ENCODE measurements around the gene USP43.

Gene USP43

DNA sequence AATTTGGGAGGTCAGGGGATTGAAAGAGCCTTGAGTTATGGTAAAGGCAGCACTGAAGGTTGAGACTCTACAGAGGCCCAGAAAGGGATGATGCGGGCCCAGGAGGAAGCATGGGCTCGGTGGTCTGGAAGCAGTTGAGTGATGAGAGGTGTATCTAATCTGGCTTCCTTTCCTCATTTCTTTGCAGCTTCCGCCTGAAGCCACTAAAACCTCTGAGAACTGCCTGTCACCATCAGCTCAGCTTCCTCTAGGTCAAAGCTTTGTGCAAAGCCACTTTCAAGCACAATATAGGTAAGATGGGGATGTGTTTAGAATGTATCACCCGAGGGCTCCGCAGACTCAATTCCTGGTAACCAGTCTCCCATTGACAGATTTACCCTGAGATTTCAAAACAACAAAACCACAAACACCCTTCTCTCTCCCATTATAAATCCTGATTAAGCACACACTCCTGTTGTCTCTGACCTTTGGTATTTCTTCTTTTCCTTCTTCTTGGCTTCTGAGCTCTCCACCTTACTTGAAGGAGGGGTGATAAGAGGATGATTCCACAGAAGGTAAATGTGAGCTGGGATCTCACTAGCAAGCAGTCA lies 21.2 kb downstream of the USP43 start:
- DNase-seq = no peak

DNA sequence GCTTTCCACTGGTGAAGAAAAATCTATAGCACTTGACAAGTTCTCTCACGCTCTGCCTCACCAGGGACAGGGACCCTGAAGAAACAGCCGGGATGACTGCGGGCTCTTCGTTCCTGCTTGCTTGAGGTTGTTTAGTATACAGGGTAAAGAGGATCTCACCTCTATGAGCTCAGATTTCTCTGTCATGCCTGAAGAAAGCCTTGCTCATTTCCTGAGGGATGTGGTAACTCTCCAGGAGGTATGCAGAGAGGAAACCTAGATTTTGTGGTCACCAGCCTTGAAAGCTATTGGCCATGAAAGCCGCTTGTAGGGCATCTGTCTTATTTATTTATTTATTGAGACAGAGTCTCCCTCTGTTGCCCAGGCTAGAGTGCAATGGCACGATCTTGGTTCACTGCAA lies 23.2 kb downstream of the USP43 start:
- DNase-seq = no peak

DNA sequence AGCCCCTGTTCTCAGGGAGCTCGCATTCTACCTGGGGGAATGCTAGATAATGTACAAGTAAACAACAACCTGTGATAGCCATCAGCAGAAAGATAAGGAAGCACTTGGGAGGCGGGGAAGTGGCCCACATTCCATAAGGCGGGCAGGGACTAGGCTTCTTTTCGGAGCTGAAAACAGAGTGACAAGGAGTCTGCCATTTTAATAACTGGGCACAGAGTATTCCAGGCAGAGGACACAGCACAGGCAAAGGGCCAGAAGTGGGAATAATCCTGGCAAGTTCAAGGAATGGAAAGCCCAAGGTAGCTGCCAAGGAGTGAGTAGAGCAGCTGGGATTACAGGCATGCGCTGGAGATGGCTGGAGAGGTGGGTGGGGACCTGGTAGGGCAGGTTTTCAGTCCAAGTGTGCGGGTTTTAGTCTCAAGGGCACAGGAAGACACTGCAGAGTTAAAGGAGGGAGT lies 24.3 kb downstream of the USP43 start:
- DNase-seq = no peak

DNA sequence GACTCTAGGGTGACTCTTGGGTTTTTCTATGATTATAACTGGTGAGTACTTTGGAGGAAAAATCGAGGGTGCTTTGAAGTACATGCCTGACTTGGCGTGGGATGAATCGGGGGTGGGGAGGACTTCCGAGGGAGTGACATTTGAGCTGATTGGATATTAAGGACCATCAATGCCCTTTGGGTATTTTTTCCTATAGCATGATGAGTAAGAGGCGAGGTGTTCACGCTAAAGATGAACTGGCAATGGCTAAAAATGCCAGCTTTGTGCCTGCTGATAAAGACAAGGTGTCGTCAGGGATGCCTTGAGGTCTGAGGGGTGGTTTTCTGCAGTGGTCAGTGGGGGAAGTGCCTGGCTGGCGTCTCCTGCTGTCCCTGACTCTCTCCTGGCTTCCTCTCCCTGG lies 25.3 kb downstream of the USP43 start:
- no peak for DNase-seq

DNA sequence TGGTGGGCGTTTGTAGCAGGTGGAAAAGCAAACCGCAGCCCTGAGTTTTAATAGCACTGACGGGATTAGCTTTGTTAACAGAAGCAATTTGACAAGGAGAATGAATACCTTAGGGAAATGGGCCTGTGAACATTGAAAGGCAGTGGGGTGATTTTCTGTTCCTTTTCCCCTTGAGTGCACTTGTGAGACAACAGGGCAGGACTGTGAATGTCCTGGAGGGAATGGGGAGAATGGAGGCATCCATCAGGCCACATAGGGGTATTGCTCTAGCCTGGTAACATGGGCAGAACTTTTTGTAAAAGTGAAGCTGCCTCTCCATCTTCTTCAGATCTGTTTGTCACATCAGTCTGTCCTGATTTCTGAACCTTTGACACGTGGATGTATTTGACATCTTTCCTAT lies 26.2 kb downstream of the USP43 start:
- no peak for DNase-seq

DNA sequence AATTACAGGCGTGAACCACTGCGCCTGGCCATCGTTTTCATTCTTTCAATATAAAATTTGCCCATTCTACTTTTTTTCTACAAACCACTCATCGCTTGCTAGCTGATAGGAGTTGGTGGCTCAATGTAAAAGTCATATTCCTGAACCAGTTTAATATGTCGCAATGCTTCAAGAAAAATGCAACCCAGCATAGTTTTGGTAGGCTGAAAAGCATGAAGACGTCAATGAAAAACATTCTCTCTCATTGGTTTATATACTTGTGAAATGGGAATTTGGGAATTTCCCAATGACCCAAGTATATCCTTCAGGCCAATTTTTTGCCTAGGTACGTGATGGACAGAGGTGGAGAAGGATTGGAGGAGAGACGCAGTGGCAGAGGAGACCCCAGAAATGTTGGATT lies 26.9 kb downstream of the USP43 start:
- no peak for DNase-seq

DNA sequence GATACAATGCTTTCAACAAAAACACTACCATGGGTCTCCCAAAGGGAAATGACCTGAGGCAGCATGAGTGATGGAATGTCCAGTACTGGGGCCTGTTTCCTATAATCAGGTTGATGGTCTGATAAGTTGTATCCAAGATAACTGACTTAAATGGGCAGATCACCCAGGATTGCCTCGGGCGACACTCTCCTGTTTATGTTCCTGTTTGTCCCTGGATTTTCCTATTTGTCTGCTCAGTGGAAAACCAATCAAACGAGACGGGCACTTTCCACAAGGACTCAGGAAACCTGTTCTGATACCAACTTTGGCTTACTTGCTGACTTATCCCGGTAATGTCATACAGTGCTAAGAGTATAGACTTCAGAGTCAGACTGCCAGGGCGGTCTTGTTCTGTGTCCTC lies 27.4 kb downstream of the USP43 start:
- no peak for DNase-seq

DNA sequence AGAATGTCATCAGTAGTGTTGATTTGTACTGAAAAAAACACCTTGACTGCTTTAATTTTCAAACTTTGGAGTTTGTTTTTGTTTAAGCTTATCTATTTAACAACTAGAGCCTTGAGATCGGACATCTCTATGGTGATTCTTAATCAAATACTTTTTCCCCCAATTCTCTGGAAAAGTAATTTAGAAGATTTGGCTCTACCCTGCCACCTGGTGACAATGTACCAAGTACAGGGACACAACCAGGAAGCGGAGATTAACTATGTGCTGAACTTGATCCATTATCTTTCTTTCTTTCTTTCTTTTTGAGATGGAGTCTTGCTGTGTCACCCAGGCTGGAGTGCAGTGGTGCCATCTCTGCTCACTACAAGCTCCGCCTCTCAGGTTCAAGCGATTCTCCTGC lies 30.8 kb downstream of the USP43 start:
- DNase-seq = no peak

DNA sequence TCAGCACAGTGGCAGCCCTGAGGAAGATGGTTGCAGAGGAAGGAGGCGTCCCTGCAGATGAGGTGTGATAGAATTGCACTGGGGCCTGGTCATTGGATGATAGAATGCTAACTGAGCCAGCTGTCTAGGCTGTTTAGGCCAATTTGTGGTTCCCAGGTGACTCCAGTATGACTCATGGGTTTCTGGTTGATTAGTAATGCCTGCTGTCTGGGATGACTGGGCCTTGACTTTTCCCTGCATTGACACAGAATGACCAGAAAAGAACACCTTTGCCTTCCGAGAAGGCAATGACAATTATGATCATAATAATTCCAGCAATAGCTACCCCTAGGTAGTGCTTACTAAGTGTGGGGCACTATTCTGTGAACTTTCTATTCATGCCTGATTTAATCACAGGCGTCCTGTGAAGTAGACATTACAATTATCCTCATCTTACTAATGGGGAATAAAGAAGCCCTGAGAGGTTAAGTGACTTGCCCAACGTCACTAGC lies 31.5 kb downstream of the USP43 start:
- no peak for DNase-seq

DNA sequence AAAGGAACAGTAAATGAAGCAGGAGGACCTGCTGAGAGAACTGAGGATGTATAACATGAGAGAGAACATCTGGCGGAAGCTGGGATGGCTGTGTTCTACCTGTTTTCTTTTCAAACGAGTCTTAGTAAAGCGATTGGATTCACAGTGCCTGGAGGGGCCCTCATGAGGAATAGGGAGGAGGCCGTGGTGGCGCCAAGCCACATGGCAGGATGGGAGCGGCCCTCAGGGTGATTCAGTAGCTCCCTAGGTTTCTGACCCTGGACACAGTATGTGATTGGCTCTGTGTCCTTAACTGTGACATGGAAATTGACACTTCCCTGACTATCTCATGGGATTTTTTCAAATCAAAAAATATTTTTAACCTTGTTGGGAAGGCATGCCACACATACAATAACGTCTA lies 32.1 kb downstream of the USP43 start:
- no peak for DNase-seq

DNA sequence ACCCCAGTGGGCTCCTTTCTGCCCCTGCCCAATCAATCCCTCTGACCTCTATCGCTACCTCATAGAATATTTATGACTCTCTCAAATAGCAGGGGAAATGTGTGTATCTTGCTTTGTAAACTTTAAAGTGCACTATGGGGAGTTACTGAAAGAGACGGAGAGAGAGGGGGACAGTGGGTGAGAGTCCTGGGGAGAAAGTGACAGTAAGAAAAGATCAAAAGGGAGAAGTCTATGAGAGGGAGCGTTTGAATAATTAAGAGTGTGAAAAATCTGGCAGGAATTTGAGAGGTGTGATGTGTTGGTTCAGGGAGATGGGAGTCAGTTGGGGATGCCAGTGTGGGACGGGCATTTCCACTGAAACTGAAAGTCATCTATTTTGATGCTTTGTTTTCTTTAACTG lies 32.6 kb downstream of the USP43 start:
- DNase-seq = no peak

DNA sequence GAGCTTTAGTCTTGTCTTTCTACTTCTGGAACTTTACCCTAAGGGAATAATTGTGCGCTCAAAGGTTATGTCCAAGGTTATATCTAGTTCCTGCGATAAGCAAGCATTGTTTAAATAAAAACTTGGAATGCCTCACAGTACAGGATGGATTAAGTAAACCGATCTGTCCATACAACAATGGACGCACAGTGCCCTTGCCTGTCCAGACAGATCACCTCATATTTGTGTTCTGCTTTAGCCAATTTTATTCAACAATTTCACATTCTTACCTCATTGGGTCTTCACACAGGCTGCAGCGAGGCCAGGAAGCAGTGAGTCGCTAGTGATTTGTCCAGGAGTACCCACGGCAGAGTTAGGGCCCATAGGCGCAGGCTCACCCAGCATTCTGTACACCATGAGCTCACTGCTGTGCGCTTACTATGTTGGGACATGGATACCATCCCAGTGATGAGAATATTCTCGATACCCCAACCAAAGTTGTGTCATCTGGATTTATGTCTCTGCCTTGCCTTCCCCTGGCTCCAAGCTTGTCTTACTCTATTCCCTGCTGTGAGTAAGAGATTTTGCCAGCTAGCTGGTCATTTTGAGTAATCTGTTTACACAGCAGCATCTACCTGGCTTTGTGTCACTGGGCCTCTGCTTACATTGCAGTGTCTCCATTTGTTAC lies 39.8 kb downstream of the USP43 start:
- DNase-seq = no peak

DNA sequence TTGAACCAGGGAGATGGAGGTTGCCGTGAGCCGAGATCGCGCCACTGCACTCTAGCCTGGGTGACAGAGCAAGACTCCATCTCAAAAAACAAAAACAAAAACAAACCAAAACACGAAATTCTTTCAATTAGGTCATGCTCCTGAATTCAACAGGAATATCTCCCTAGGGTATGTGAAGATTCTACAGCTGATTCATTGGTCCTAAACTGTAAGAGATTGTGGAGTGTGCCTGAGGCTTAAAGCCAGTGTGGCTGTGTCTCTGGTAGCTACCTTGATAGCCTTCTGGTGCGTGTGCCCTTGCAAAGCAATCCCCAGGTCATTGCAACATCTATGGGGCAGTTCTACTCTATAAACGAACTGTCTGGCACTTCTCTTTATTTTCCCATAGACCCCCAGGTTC lies 48.4 kb downstream of the USP43 start:
- DNase-seq = no peak

DNA sequence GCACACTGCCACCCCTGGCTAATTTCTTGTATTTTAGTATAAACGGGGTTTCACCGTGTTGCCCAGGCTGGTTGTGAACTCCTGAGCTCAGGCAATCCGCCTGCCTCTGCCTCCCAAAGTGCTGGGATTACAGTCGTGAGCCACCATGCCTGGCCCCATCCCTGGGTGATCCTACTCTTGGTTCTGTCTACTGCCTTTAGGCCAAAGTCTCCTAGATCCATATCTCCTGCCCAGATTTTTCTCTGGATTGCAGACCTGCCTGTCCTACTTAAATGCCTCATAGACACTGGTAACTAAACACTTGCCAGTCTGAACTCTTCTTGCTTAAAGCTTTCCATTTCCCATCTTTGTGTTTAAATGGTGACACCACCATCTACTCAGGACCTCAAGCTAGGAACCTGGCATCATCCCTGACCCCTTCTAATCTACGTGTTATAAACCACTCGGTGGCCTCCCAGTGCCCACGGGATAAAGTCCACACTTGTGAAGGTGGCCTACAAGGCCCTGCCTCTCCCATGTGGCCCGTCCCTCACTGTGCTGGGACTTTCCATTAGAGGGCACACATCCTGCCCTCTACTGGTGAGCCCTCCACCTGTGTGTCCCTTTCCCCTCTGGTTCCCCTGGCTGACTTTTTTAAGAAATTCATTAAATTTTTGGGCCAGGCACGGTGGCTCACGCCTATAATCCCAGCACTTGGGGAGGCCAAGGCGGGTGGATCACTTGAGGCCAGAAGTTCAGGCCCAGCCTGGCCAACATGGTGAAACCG lies 51.1 kb downstream of the USP43 start:
- DNase-seq = no peak

DNA sequence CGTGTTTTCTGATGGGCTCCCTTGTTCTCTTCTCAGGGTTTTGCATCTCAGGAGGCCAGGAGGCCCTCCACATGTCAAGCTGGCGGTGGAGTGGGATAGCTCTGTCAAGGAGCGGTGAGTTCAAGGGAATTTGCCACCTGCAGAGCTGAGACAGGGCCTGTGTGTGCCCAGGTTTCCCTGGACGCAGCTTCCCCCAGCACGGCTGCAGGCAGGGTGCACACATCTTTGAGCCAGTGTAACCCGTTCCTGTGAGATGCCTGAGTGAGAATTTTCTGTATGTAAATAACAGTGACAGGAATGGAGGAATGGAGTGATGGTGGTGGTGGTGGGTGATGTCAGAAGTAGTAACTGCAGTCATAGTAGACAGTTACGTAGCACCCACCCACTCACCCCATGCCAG lies 54.8 kb downstream of the USP43 start:
- DNase-seq = no peak

DNA sequence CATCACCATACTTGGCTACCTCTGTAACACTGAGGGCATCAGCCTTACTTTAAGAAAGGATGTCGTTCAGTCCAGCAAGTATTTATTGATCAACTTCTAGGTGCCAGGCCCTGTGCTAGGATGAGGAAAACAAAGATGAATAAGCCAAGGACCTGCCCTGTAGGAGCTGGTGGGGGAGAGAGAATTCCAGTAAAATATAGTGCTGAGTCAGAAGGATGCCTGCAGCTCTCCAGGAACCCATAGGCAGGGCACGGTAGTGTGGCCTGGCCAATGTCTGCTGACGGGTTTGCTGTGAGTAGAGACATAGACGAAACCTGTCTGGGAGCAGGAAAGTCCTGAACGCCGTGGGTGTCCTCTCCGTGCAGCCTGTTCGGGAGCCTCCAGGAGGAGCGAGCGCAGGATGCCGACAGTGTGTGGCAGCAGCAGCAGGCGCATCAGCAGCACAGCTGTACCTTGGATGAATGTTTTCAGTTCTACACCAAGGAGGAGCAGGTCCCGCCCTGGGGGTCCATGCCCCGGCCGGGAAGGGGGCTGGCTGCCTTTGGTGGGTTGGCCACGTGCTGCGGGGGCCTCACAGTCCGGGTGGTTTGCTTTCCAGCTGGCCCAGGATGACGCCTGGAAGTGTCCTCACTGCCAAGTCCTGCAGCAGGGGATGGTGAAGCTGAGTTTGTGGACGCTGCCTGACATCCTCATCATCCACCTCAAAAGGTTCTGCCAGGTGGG lies 55.6 kb downstream of the USP43 start:
- no peak for DNase-seq

DNA sequence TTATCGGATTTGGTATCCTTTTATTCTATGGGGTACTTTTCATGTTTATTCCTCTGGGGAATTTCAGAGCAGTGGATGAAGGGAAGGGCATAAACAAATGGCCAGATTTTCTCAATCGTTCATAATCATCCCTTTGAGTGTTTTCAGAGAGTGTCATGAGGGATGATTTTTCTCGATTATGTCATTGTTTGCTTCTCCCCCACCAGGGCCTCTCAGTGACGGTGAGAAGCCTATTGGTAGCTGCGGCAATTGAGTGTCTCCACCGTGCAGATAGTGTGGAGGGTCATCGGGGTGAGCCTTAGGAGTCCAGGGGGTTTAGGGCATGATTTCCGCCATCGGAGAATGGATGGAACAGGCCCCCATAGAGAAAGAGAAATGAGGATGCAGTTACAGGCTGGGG lies 57.2 kb downstream of the USP43 start:
- no peak for DNase-seq

DNA sequence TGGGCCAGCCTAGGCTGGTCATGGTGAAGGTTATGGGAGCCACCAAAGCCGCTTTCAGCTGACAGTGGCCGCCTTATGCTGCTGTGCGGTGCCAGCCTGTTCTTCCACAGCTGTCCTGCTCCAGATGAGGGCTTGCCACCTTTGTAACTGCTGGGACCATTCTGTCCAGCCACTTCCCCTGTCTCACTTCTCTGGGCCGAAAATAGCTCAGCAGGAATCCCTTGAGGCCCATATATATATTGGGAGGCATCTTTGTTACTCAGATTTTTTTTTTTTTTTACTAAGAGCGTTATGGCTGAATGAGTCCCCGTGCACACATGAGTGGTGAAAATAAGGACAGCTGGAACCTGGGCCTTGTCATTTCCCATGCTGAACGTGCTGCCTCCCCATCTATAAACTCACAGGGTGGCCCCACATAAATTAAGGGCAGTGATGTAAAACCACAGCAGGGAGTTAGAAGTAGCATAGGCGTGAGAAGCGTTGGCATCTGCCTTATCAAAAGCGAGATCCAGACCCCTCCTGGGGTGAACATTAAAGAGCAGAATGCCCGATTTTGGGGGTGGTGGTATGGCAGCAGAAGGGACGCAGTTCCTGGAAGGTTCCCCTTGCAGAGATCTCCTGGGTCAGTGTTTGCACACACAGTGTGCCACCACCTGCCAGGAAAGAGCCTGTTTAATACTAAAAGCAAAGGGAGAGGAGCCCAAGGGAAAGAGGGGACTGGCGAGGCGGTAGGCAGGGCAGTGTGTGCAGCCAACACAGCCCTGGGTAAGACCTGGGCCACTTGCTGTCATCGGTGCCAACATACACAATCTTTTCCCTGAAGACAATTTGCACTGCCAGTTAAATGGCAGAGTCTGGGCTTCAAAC lies 57.8 kb downstream of the USP43 start:
- DNase-seq = no peak

DNA sequence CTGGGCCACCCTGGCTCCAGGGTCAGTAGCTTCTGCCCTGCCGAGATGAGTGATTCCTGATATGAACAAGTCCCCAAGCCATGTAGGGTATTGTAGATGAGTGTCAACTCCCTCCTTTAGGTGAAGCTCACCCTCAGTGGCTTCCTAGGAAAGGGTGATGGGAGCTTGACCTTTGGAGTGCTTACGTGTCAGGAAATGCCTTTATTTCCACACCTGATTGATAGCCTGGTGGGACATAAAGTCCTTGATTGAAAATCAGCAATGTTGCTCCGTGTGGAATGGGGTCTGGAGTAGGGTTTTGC lies 58.4 kb downstream of the USP43 start:
- DNase-seq = no peak

DNA sequence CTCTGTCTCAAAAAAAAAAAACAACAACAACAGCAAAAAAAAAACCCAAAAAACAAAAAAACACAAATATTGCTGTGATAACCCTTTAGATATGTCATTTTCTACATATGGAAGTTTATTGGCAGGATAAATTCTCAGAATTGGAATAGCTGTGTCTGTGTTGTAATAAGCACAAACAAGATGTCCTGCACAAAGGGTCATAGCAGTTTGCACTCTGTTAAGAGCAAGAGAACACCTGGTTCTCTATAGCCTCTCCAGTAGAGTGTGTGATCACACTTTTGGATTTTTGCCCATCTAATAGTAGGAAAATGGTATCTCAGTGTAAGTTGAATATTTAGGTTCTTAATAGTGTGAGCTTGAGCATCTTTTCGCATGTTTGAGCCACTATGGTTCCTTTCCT lies 60.4 kb downstream of the USP43 start:
- DNase-seq = no peak

DNA sequence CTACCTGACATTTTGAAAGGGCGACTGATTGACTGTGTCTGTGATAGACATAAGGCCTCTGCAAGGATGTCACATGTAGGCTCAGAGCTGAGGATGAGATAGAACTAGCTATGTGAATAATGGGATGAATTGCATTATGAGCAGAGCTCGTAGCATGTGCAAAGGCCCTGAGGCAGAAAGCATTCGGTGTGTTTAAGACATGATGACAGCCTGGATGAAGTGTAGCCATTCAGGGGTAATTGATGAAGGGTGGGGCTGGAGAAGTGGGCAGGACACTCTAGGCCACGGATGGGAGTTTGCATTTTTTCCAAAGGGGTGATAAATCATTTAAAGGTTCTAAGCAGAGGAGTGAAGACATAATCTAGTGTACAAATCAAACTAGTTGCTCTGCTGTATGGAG lies 62.6 kb downstream of the USP43 start:
- no peak for DNase-seq

DNA sequence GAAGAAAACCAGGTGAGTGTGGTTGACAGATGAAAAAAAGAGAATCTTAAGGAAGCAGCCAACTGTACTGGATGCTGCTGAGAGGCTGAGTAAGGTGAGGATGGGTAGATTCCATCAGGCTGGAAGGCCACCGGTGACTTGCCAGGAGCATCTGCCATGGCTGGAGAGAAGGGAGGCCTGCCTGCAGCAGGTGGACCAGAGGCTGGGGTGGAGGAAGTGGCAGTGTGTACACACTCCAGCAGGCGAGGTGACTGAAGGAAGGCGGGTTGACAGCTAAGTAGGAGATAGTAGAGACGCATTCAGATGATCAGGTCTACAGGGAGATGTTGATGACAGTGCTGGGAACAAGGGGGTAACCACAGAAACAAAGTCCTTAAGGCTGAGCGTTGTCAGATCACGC lies 69.5 kb downstream of the USP43 start:
- DNase-seq = no peak

DNA sequence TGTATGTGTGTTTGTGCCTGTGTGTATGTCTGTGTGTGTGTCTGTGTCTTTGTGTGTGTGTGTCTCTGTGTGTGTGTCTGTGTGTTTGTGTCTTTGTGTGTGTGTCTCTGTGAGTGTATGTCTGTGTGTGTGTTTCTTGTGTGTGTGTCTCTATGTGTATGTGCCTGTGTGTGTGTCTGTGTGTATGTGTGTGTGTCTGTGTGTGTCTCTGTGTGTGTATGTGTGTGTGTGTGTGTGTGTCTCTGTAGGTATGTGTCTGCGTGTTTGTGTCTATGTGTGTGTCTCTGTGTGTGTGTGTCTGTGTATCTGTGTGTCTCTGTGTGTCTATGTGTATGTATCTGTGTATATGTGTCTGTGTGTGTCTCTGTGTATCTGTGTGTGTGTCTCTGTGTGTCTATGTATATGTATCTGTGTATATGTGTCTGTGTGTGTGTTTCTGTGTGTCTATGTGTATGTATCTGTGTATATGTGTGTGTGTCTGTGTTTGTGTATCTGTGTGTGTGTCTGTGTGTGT lies 70.2 kb downstream of the USP43 start:
- no peak for DNase-seq

Data from right hindlimb (tissue), 1 donor.